ENCODE data around the gene APLP2. TPM values are rescaled to one million over a fixed set of nuclear protein-coding genes. Genes with fewer than 3 reads are reported as not detected.
"Not testable (repeated sequence)": the region's sequence is repeated elsewhere in the genome, so short reads cannot be mapped to it uniquely, and the experiment has no call there.

APLP2 gene
- total and polyA plus RNA-seq, 4 experiments from 2014 or later, result 33.0 to 65.3 (median 50.3) TPM

DNA sequence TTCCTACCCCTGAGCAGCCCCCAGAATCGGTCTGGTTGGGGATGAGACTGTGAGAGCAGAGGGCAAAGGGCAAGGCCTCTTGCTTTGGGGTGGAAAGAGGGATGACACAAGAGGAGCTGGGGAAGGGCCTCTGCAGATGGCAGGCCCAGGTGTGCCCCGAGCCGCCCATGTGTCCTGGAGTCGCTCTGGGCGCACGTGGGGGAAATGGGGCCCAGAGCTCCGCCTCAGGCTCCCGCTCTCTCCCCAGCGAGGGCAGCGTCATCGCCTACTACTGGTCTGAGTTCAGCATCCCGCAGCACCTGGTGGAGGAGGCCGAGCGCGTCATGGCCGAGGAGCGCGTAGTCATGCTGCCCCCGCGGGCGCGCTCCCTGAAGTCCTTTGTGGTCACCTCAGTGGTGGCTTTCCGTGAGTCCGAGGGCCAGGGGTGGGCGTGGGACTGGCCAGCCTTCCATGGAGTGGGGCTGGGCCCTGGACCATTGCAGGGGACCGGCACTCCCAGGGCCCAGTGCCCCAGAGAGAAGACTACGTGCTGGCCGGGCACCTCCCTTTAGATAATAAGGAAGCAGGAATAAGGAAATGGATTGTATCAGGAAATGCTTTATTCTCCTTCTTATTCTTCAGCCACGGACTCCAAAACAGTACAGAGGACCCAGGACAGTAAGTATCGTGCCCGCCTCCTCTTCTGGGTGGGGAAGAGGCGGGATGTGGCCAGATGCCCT lies 120.0 kb downstream of the APLP2 start:
- no peaks in the 10 kb centered on the region for H3K36me3 Mint-ChIP-seq
- ChIA-PET CTCF (ENCODE audit: partially characterized antibody) (no interaction called here), POLR2A (ENCODE audit: partially characterized antibody) (no interaction called here)
- H3K4me3 Mint-ChIP-seq, result no peak overlapping the region
- peaks cover 0 to 3% of the 10 kb centered on the region in 2 donors for H3K27me3 Mint-ChIP-seq
- Histone ChIP-seq H3K36me3 (ENCODE audit: insufficient read depth, low read length) (no peaks in the 10 kb centered on the region), H3K27ac (ENCODE audit: low read depth, low read length) (no peak overlapping the region), H3K27me3 (ENCODE audit: insufficient read depth, low read length) (no peaks in the 10 kb centered on the region), H3K9me3 (ENCODE audit: control insufficient read depth in 1 of 2, low read length in 2 of 2) (no peaks in the 10 kb centered on the region), H3K4me1 (ENCODE audit: insufficient read depth, low read length) (no peaks in the 10 kb centered on the region), H3K4me3 (ENCODE audit: low read length in 2 of 2) (no peak overlapping the region)
- H3K4me1 Mint-ChIP-seq, result no peaks in the 10 kb centered on the region
- DNase-seq, result no peak
- H3K9me3 Mint-ChIP-seq, result peaks cover 0 to 2% (median 0%) of the 10 kb centered on the region in 8 donors
- intact Hi-C loops (cut with micrococcal nuclease), result no loop called here
- H3K27ac Mint-ChIP-seq, result no peak overlapping the region

GRCh38 chr11:130190371-130190881 lies 120.7 kb downstream of the APLP2 start:
- H3K4me3 Mint-ChIP-seq, result no peak overlapping the region
- H3K36me3 Mint-ChIP-seq, result no peaks in the 10 kb centered on the region
- no peaks in the 10 kb centered on the region for H3K27me3 Mint-ChIP-seq
- H3K4me1 Mint-ChIP-seq, result no peaks in the 10 kb centered on the region
- ChIA-PET POLR2A (ENCODE audit: partially characterized antibody) (no interaction called here), CTCF (ENCODE audit: partially characterized antibody) (interaction anchor here (1.1 kb wide), 1 partner anchor 22 kb away, joined by 3 read pairs; no protein-coding TSS in a partner anchor)
- H3K9me3 Mint-ChIP-seq, result no peaks in the 10 kb centered on the region
- Histone ChIP-seq H3K4me3 (ENCODE audit: low read length in 2 of 2) (no peak overlapping the region), H3K27me3 (ENCODE audit: insufficient read depth, low read length) (no peaks in the 10 kb centered on the region), H3K27ac (ENCODE audit: low read depth, low read length) (no peak overlapping the region), H3K9me3 (ENCODE audit: control insufficient read depth in 1 of 2, low read length in 2 of 2) (no peaks in the 10 kb centered on the region), H3K4me1 (ENCODE audit: insufficient read depth, low read length) (no peaks in the 10 kb centered on the region), H3K36me3 (ENCODE audit: insufficient read depth, low read length) (no peaks in the 10 kb centered on the region)
- DNase-seq, result no peak
- no peak overlapping the region for H3K27ac Mint-ChIP-seq
- intact Hi-C loops (cut with micrococcal nuclease), result no loop called here

- CTCF ChIA-PET (ENCODE audit: partially characterized antibody), result interaction anchor here (1.1 kb wide), 1 partner anchor 21 kb away, joined by 3 read pairs; no protein-coding TSS in a partner anchor
- intact Hi-C loops (cut with micrococcal nuclease), result no loop called here
Measured at GRCh38 chr11:130191896-130192295, 122.2 kb downstream of the APLP2 start.

DNA sequence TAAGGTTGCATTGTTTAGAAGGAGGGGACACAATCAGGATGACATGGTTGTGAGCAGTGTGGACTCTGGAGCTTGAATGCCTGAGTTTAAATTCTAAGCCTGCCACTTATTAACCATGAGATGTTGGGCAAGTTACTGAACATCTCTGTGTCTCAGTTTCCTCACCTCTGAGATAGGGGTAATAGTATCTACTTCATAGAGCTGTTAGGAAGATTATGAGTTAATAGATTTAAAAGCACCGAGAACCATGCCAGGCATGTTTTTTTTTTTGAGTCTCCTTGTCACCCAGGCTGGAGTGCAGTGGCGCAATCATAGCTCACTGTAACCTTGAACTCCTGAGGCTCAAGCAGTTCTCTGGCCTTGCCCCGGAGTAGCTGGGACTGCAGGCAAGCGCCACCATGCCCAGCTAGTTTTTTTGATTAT lies 123.2 kb downstream of the APLP2 start:
- ChIA-PET POLR2A (ENCODE audit: partially characterized antibody) (no interaction called here), CTCF (ENCODE audit: partially characterized antibody) (no interaction called here)
- Histone ChIP-seq H3K4me3 (ENCODE audit: low read length in 2 of 2) (no peak overlapping the region), H3K9me3 (ENCODE audit: control insufficient read depth in 1 of 2, low read length in 2 of 2) (no peaks in the 10 kb centered on the region), H3K36me3 (ENCODE audit: insufficient read depth, low read length) (no peaks in the 10 kb centered on the region), H3K4me1 (ENCODE audit: insufficient read depth, low read length) (no peaks in the 10 kb centered on the region), H3K27ac (ENCODE audit: low read depth, low read length) (no peak overlapping the region), H3K27me3 (ENCODE audit: insufficient read depth, low read length) (no peaks in the 10 kb centered on the region)
- Mint-ChIP-seq H3K27ac (no peak overlapping the region), H3K27me3 (no peaks in the 10 kb centered on the region), H3K36me3 (no peaks in the 10 kb centered on the region), H3K4me1 (no peaks in the 10 kb centered on the region), H3K9me3 (no peaks in the 10 kb centered on the region), H3K4me3 (no peak overlapping the region)
- intact Hi-C loops (cut with micrococcal nuclease), result no loop called here
- no peak for DNase-seq

More at GRCh38 chr11:130191896-130192295, 122.2 kb downstream of the APLP2 start:
- Mint-ChIP-seq H3K9me3 (no peaks in the 10 kb centered on the region), H3K27ac (no peak overlapping the region), H3K36me3 (no peaks in the 10 kb centered on the region), H3K4me1 (no peaks in the 10 kb centered on the region), H3K4me3 (no peak overlapping the region), H3K27me3 (no peaks in the 10 kb centered on the region)
- DNase-seq, result no peak
- no peak overlapping the region for H3K4me3 ChIP-seq (ENCODE audit: low read length in 2 of 2)
- no peak overlapping the region for H3K27ac ChIP-seq (ENCODE audit: low read depth, low read length)
- H3K9me3 ChIP-seq (ENCODE audit: control insufficient read depth in 1 of 2, low read length in 2 of 2), result no peaks in the 10 kb centered on the region
- H3K4me1 ChIP-seq (ENCODE audit: insufficient read depth, low read length), result no peaks in the 10 kb centered on the region
- H3K36me3 ChIP-seq (ENCODE audit: insufficient read depth, low read length), result no peaks in the 10 kb centered on the region
- POLR2A ChIA-PET (ENCODE audit: partially characterized antibody), result interaction anchor here (0.6 kb wide), 1 partner anchor 89 kb away, joined by 3 read pairs; no protein-coding TSS in a partner anchor
- H3K27me3 ChIP-seq (ENCODE audit: insufficient read depth, low read length), result no peaks in the 10 kb centered on the region

- POLR2A ChIA-PET (ENCODE audit: partially characterized antibody); H3K4me1 ChIP-seq (ENCODE audit: insufficient read depth, low read length); H3K9me3 ChIP-seq (ENCODE audit: control insufficient read depth in 1 of 2, low read length in 2 of 2); H3K4me3 ChIP-seq (ENCODE audit: low read length in 2 of 2); H3K4me3 Mint-ChIP-seq; DNase-seq; CTCF ChIA-PET (ENCODE audit: partially characterized antibody); H3K27me3 ChIP-seq (ENCODE audit: insufficient read depth, low read length); H3K4me1 Mint-ChIP-seq; H3K27me3 Mint-ChIP-seq; H3K36me3 Mint-ChIP-seq; intact Hi-C loops (cut with micrococcal nuclease); H3K27ac ChIP-seq (ENCODE audit: low read depth, low read length); H3K36me3 ChIP-seq (ENCODE audit: insufficient read depth, low read length); H3K9me3 Mint-ChIP-seq: not testable (repeated sequence)
- H3K27ac Mint-ChIP-seq, result peak overlapping the region in 1 of 7 donors; percentile 37
Measured at GRCh38 chr11:130193551-130193950, 123.9 kb downstream of the APLP2 start.

Other genes with a start within 250 kb of the APLP2 start
- 10 to 100 TPM; 91.9 to 94.9 TPM for gene NFRKB, start 174.3 kb upstream of the APLP2 start, total RNA-seq
- gene NFRKB, start 174.3 kb upstream of the APLP2 start, polyA plus RNA-seq, result 10 to 100 TPM; 18.1 to 34.5 TPM
- 10 to 100 TPM; 11.5 to 13.0 TPM for gene PRDM10, start 67.1 kb upstream of the APLP2 start, total RNA-seq
- 1 to 10 TPM; 1.3 to 4.2 TPM for gene PRDM10, start 67.1 kb upstream of the APLP2 start, polyA plus RNA-seq
- gene ST14, start 89.9 kb downstream of the APLP2 start, total RNA-seq, result under 1 TPM; 0.72 to 0.79 TPM
- under 1 TPM in 1 of 2 donors, not detected in 1; 0.47 TPM for gene ST14, start 89.9 kb downstream of the APLP2 start, polyA plus RNA-seq
- gene ZBTB44, start 245.0 kb downstream of the APLP2 start, total RNA-seq, result 10 to 100 TPM; 73.0 to 76.2 TPM
- 1 to 10 TPM; 3.0 to 8.3 TPM for gene ZBTB44, start 245.0 kb downstream of the APLP2 start, polyA plus RNA-seq